Stomach (tissue), 9 donors: ENCODE results near the gene PRR22. TPM values are rescaled to one million over a fixed set of nuclear protein-coding genes. Genes with fewer than 3 reads are reported as not detected.
"Not testable (repeated sequence)": the region's sequence is repeated elsewhere in the genome, so short reads cannot be mapped to it uniquely, and the experiment has no call there.

Source experiments
- DNase-seq, 2 donors: peaks; one replicate each; pipeline versions ENCODE4 v3.0.0 to v3.0.0-alpha.2; 2013 to 2019
- H3K27ac ChIP-seq, 5 donors: fragments of 200-600 bp in 4 of 5; sonication (generic) in 4 of 5; one replicate each; pipeline ENCODE4 v1.5.1; 2013 to 2019; ENCODE audit warnings: mild to moderate bottlenecking in 1 of 5, moderate library complexity in 1 of 5
- H3K27me3 ChIP-seq, 3 donors: fragments of 200-600 bp; sonication (generic); one replicate each; pipeline ENCODE4 v1.5.1; 2017 to 2019; ENCODE audit warnings: mixed run types in 1 of 3
- H3K36me3 ChIP-seq, 4 donors: fragments of 200-600 bp; sonication (generic); 1 replicate in 3 of 4; 2 replicates in 1 of 4; pipeline ENCODE4 v1.5.1; 2016 to 2019
- H3K4me1 ChIP-seq, 4 donors: fragments of 200-600 bp; sonication (generic); one replicate each; pipeline ENCODE4 v1.5.1; 2016 to 2019
- H3K4me3 ChIP-seq, 4 donors: fragments of 200-600 bp; sonication (generic) in 3 of 4; one replicate each; pipeline ENCODE4 v1.5.1; 2016 to 2019; ENCODE audit warnings: mild to moderate bottlenecking in 1 of 4
- H3K9me3 ChIP-seq, 4 donors: fragments of 200-600 bp; sonication (generic); one replicate each; pipeline ENCODE4 v1.5.1; 2016 to 2019
- EP300 ChIP-seq: sonication (generic); formaldehyde crosslinking; IDR thresholded peaks from one replicate; pipeline ENCODE4 v1.6.1; 2017; ENCODE audit warnings: antibody characterized with exemption
- POLR2AphosphoS5 ChIP-seq, 3 donors: sonication (generic); formaldehyde crosslinking; IDR thresholded peaks; one replicate each; pipeline ENCODE4 v1.6.1; 2016; ENCODE audit warnings: antibody characterized with exemption in 3 of 3
- WGBS, 5 donors: extraction: QIAGEN DNeasy Blood & Tissue Kit in 3 of 5; methylation state at CpG; one replicate each; pipeline versions ENCODE4 v1.1.5 to v1.1.7; 2013 to 2018; 5-methylcytosine and 5-hydroxymethylcytosine counted together
- intact Hi-C: fragments of 100-400 bp; cut with DNase I; formaldehyde crosslinking; loops from one replicate; pipeline ENCODE4 v1.15.1; 2023; ENCODE audit warnings: low total_unique reads
- polyA plus RNA-seq, 3 donors: library from polyadenylated mRNA; stranded (reverse); fragments of 200-250 nt; gene quantifications; one replicate each; pipeline ENCODE4 v1.2.3, GENCODE V29; 2013
- total RNA-seq, 5 donors: library from RNA; depleted of rRNA; stranded (reverse); fragments of >200 nt; gene quantifications; one replicate each; pipeline versions ENCODE4 v1.1.0 to v1.2.3, GENCODE V29; 2014 to 2016
- donor health status: healthy with polysubstance abuse.
- donor health status: Bipolar disorder and iron deficiency.
- donor health status: healthy.

Gene PRR22
- total and polyA plus RNA-seq, 8 donors: 0.73 to 12.1 (median 6.4) TPM; not detected in 1

DNA sequence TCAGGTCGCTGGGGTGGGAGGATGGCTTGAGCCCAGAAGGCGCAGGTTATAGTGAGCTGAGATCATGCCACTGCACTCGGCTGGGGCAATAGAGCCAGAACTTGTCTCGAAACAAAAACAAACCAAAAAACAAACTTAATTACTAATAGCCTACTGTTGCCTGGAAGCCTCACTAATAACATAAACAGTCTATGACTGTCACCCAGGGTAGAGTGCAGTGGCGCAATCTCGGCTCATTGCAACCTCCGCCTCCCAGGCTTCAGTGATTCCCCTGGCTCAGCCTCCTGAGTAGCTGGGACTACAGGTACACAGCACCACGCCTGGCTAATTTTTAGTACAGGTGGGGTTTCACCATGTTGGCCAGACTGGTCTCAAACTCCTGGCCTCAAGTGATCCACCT lies 46.1 kb downstream of the PRR22 start:
- 70 to 81% (median 77%) methylated on average over 8 of the region's 8 CpGs for WGBS, 5 donors
- no peak overlapping the region for H3K4me3 ChIP-seq
- intact Hi-C loops: no loop called here

DNA sequence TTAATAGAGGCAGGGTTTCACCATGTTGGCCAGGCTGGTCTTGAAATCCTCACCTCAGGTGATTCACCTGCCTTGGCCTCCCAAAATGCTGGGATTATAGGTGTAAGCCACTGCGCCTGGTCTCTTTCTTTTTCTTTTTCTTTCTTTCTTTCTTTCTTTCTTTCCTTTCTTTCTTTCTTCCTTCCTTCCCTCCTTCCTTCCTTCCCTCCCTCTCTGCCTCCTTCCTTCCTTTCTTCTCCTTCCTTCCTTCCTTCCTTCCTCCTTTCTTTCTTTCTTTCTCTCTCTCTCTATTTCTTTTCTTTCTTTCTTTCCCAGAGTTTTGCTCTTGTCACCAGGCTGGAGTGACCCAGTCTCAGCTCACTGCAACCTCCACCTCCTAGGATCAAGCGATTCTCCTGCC lies 51.4 kb downstream of the PRR22 start:
- H3K9me3 ChIP-seq: peaks cover 0 to 15% (median 7%) of the 10 kb centered on the region in 4 donors
- H3K27ac ChIP-seq, H3K27me3 ChIP-seq, intact Hi-C loops, H3K4me1 ChIP-seq, H3K36me3 ChIP-seq, DNase-seq, H3K4me3 ChIP-seq: not testable (repeated sequence)
- 75 to 88% (median 82%) methylated on average over 2 of the region's 2 CpGs for WGBS, 5 donors

More for the DNA sequence above, 46.1 kb downstream of the PRR22 start:
- Histone ChIP-seq H3K27me3 (peaks cover 0 to 15% (median 0%) of the 10 kb centered on the region in 3 donors), H3K36me3 (no peaks in the 10 kb centered on the region), H3K4me1 (no peaks in the 10 kb centered on the region), H3K27ac (no peak overlapping the region), H3K9me3 (no peaks in the 10 kb centered on the region)
- TF ChIP-seq EP300: no peak
- no peak for TF ChIP-seq POLR2AphosphoS5 (IDR thresholded peaks at IDR 0.05)
- no peak for DNase-seq

Other genes starting within 250 kb of the PRR22 start
- under 1 TPM in 1 of 5 donors, not detected in 4; 0.18 TPM for gene TINCR, start 216.8 kb downstream of the PRR22 start, total RNA-seq
- 10 to 100 TPM in 1 of 3 donors, under 1 TPM in 2; 0.15 to 14.2 (median 0.19) TPM for gene TINCR, start 216.8 kb downstream of the PRR22 start, polyA plus RNA-seq
- gene SAFB2, start 162.0 kb downstream of the PRR22 start, total RNA-seq: 100 to 1,000 TPM in 4 of 5 donors, 10 to 100 TPM in 1; 67.2 to 237 (median 126) TPM
- gene SAFB2, start 162.0 kb downstream of the PRR22 start, polyA plus RNA-seq: 10 to 100 TPM; 38.5 to 49.8 (median 46.6) TPM
- 100 to 1,000 TPM in 3 of 5 donors, 10 to 100 TPM in 2; 46.1 to 636 (median 195) TPM for gene SAFB, start 161.7 kb downstream of the PRR22 start, total RNA-seq
- 10 to 100 TPM; 33.1 to 46.3 (median 39.0) TPM for gene SAFB, start 161.7 kb downstream of the PRR22 start, polyA plus RNA-seq
- 100 to 1,000 TPM in 1 of 5 donors, 10 to 100 TPM in 4; 11.0 to 171 (median 27.5) TPM for gene MICOS13, start 104.2 kb downstream of the PRR22 start, total RNA-seq
- gene MICOS13, start 104.2 kb downstream of the PRR22 start, polyA plus RNA-seq: 100 to 1,000 TPM in 2 of 3 donors, 10 to 100 TPM in 1; 96.7 to 136 (median 121) TPM
- gene HSD11B1L, start 103.7 kb downstream of the PRR22 start, total RNA-seq: 10 to 100 TPM in 1 of 5 donors, 1 to 10 TPM in 3, under 1 TPM in 1; 0.89 to 26.8 (median 2.0) TPM
- 10 to 100 TPM in 2 of 3 donors, 1 to 10 TPM in 1; 8.9 to 16.5 (median 11.2) TPM for gene HSD11B1L, start 103.7 kb downstream of the PRR22 start, polyA plus RNA-seq
- 100 to 1,000 TPM; 121 to 772 (median 289) TPM for gene RPL36, start 94.5 kb downstream of the PRR22 start, total RNA-seq
- gene RPL36, start 94.5 kb downstream of the PRR22 start, polyA plus RNA-seq: 1,000 to 10,000 TPM; 1,713 to 2,132 (median 1,726) TPM
- gene LONP1, start 64.6 kb downstream of the PRR22 start, total RNA-seq: 100 to 1,000 TPM in 1 of 5 donors, 10 to 100 TPM in 3, 1 to 10 TPM in 1; 8.8 to 169 (median 57.4) TPM
- 10 to 100 TPM; 41.3 to 43.3 (median 41.7) TPM for gene LONP1, start 64.6 kb downstream of the PRR22 start, polyA plus RNA-seq
- gene CATSPERD, start 64.1 kb downstream of the PRR22 start, total RNA-seq: not detected
- not detected for gene CATSPERD, start 64.1 kb downstream of the PRR22 start, polyA plus RNA-seq
- 10 to 100 TPM; 25.2 to 67.5 (median 54.0) TPM for gene DUS3L, start 6.4 kb upstream of the PRR22 start, total RNA-seq
- 10 to 100 TPM; 28.9 to 42.6 (median 37.2) TPM for gene DUS3L, start 6.4 kb upstream of the PRR22 start, polyA plus RNA-seq
- 1 to 10 TPM in 2 of 5 donors, under 1 TPM in 1, not detected in 2; 0.92 to 7.1 (median 1.8) TPM for gene NRTN, start 20.3 kb upstream of the PRR22 start, total RNA-seq
- 1 to 10 TPM; 3.5 to 6.1 (median 4.0) TPM for gene NRTN, start 20.3 kb upstream of the PRR22 start, polyA plus RNA-seq
- gene FUT6, start 55.0 kb upstream of the PRR22 start, total RNA-seq: 100 to 1,000 TPM in 1 of 5 donors, under 1 TPM in 1, not detected in 3; 0.18 to 105 TPM
- 10 to 100 TPM in 1 of 3 donors, not detected in 2; 15.3 TPM for gene FUT6, start 55.0 kb upstream of the PRR22 start, polyA plus RNA-seq
- gene FUT3, start 66.7 kb upstream of the PRR22 start, total RNA-seq: 100 to 1,000 TPM in 1 of 5 donors, 1 to 10 TPM in 4; 1.1 to 119 (median 8.5) TPM
- gene FUT3, start 66.7 kb upstream of the PRR22 start, polyA plus RNA-seq: 10 to 100 TPM in 1 of 3 donors, 1 to 10 TPM in 2; 2.0 to 36.5 (median 5.0) TPM
- under 1 TPM in 1 of 5 donors, not detected in 4; 0.37 TPM for gene FUT5, start 85.8 kb upstream of the PRR22 start, total RNA-seq
- gene FUT5, start 85.8 kb upstream of the PRR22 start, polyA plus RNA-seq: not detected
- 100 to 1,000 TPM in 4 of 5 donors, 10 to 100 TPM in 1; 22.2 to 474 (median 130) TPM for gene NDUFA11, start 119.0 kb upstream of the PRR22 start, total RNA-seq
- 100 to 1,000 TPM; 490 to 524 (median 492) TPM for gene NDUFA11, start 119.0 kb upstream of the PRR22 start, polyA plus RNA-seq
- 10 to 100 TPM in 3 of 5 donors, 1 to 10 TPM in 2; 3.6 to 60.8 (median 13.8) TPM for gene VMAC, start 120.1 kb upstream of the PRR22 start, total RNA-seq
- gene VMAC, start 120.1 kb upstream of the PRR22 start, polyA plus RNA-seq: 1 to 10 TPM; 4.3 to 5.0 (median 4.7) TPM
- 100 to 1,000 TPM in 1 of 5 donors, 10 to 100 TPM in 4; 27.2 to 143 (median 54.8) TPM for gene CAPS, start 129.5 kb upstream of the PRR22 start, total RNA-seq
- 10 to 100 TPM; 34.5 to 50.4 (median 44.0) TPM for gene CAPS, start 129.5 kb upstream of the PRR22 start, polyA plus RNA-seq
- 100 to 1,000 TPM in 2 of 5 donors, 10 to 100 TPM in 3; 28.6 to 235 (median 85.9) TPM for gene RANBP3, start 193.4 kb upstream of the PRR22 start, total RNA-seq
- gene RANBP3, start 193.4 kb upstream of the PRR22 start, polyA plus RNA-seq: 10 to 100 TPM; 27.7 to 34.4 (median 31.2) TPM